ENCODE measurements around the gene LYPD6B.

The LYPD6B gene

DNA sequence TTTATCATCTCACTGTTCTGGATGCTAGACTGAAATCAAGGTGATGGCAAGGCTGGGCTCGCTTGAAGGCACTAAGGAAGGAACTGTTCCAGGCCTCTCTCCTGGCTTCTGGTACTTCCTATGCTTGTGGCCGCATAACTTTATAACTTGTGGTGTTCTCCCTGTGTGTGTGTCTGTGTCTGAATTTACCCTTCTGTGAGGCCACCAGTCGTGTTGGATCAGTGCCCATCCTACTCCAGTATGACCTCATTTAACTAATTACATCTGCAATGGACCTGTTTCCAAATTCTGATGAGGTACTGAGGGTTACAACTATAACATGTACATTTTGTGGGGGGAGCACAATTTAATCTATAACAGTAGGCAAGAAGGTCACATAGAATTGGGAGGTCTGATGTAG, 41.6 kb downstream of the LYPD6B start:
- DNase-seq = no peak

DNA sequence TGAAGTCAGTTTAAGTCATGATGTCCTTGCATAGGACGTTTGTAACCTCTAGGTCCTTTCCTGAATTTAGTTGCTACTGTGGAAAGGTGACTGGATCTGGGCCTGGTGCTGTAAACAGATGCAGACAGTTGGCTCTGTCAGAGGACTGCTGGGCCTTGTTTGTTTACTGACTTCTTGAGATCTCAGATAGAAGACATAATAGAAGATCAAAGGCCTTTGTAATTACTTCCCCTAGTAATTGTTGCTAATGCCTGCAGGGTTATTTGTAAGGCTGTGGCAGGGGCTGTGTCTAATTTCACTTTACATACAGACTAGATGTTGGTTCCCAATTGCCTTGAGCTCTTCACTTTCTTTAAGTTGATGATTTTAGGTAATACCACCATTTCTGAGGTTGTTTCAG, 42.5 kb downstream of the LYPD6B start:
- no peak for DNase-seq

DNA sequence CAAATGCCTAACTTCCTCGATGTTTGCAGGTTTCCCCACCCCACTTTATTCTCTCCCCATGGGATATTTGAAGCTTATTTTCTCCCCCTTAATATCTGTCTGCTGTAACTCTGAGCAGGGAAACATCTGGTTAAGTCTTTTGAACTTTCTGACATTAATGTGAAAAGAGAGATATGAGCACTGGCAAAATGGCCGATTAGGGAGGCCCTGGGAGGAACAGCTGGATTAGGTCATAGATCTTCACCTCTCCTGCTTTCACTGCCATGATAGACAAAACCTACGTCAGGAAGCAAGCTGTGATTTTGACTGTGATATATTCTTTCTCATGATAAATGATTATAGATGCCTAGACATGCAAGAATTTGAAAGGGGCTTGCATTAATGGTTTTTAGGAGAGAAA, 43.6 kb downstream of the LYPD6B start:
- no peak for DNase-seq

DNA sequence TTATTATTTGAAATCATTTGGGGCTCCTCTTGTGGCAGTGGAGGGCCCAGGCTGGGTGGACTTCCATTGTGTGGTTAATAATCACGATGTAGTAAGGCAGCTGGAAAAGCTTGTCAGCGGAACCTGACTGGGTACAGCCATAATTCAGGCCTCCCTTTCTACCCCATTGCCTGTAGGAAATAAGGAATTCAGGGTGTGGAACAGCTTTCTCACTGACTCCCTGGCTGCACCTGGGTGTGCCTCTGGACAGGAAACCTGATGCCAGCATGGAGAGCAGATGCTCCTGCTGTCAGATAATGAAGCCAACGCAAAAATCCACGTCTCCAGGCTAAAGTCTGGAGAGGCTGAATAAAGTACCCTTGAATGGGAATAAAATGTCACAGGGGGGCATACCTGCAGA, 44.2 kb downstream of the LYPD6B start:
- DNase-seq = no peak

DNA sequence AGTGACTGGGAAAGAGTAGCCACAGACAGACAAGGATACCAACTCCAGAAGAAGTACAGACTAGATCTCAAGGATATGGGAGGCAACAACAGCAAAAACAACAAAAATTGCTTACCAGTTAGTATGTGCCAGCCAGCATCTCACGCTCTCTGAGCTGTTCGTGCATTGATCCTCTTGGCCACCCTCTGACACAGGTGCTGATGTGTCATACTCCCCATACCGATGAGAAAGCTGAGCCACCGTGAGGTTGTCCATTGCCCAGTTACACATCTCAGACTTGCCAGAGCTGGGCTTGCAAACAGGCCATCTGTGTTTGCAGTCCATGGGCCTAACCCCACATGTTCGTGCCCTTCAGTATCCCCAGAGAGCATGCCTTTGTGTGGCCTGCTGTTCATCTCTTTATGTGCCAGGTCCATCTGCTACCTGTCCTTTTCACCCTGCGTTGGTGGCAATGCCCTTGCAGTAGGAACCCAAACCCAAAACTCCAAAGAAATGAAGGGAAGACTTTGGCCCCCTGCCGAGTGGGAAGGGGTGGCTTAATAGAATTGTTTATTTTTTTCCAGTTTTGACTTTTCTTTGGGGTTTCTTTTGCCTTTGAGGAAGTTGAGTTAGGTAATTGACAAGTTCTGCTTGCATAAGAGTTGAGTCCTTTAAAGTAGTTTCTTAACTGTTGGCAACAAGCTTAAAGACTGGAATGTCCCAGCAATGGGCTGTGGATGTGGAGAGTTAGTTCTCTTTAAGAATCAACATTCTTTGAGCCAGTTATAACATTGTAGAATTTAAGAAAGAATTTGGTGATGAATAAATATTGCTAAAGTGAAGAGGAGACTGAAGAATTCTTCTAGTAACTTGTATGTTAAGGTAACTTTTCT, 46.7 kb downstream of the LYPD6B start:
- no peak for DNase-seq

DNA sequence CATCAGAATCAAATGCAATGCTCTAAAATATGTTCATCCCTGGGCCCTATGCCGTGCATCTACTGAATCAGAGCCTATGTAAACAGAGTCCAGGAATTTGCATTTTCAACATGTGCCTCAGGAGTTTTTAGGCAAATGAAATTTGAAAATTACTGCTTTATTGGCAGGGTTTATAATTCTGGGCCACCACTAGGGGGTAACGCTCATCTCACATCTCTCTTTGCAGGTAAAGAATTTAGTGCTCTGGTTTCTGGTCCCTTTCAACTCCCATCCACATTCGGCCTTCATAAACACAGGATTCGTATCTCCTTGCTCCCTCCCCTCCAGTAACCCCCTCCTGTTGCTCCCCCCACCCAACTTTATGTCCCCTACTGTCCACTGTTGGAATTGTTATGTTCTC, 49.3 kb downstream of the LYPD6B start:
- DNase-seq = no peak

DNA sequence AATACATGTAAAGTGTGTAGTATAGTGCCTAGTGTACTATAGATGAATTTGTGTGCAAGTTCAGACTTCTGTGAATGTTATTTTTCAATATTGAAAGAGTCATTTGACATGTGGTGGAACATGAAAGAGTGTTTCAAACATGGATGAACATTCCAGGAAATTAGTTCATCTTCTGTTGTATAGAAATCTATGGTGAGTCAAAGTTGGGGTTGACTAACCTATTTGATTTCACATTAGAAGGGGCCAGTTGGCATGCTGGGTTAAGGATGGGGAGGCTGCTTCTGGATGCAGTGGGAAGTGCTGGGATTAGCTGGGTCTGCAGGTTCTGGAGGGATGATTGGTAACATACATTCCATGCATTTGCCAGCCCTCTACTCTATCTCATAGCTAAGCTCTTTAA, 50.6 kb downstream of the LYPD6B start:
- DNase-seq = no peak

DNA sequence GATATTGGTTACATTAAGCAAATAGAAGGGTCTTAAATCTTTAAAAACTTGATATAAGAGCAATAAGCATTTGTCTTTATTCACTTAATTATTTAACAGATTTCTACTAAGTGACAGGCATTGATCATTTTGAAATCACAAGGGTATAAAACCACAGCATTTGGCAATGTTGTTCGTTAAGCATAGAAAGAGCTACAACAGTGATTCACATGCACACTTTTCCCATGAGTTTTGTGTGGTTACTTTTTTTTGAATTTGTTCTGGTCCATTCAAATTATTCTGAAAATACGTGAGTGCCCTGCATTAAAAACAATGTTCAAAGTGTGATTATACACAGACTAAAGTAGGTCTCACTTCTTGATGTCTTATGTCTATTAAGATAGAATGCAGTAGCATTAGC, 52.2 kb downstream of the LYPD6B start:
- DNase-seq = no peak

DNA sequence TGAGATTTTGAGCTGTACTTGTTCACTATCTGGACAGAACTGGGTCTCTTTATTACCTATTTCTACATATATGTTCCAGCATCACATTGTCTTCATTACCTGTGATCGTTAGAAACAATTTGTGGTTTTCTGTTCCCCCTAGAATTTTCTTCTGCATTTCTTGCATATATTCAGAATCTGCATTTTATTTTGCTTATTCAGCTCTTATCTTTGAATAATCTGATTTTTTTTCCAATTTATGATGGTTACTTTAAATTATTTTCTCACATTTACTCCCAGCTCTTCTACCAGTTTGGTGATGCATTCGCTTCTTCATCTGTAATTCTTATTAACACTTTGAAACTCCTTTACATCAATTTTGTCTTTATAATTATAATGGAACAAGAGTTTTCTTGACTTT, 55.1 kb downstream of the LYPD6B start:
- no peak for DNase-seq

DNA sequence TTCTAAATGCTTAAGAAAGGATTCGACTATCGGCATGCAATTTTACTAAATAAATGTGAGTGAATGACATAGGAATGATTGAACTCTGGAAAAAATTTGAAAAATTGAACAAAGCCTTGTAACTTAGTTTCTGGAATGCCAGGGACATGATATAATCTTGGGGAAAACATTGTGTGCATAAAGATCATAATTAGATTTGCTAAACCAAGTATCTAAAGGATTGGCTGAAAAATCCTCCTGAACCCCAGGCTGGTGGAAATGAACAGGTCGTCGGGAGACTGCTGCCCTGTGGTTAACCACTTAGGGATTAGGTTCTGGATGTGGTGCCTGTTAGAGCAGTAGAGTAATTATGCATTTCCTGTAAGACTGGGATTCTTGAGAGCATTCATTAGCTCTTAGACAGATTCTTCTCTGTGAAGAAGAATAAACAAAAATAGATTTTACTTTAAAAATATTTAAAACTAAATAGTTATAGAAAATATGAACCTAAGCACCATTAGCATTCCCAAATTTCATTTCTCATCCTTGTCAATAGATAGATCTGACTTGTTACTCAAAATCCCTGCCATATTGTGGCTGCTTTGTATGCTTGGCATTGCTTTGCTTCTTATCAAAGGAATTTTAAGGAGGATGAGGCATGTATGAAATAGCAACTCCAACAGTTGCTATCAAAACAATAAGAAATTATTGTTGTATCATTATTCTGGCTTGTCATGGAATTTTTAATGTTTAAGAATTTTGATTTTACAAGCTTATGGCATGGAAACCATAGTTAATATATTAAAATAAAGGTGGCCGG, 55.9 kb downstream of the LYPD6B start:
- no peak for DNase-seq

DNA sequence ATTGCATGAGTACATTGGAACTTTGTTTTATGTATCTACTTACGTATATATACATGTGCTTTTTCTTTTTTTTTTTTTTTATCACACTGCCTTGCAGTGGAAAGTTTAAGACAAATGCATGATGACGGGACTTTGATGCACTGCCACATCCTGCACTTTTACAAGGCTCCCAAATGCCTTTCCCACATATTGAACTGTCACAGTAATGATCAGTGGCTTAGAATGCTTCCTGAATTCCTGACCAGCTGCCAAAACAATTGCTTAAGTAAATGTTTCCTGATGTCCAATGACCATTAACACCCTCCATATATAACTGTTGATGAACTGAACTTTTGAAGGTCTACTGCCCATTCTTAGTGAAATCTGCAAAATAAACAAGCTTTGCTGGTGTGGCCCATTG, 60.2 kb downstream of the LYPD6B start:
- no peak for DNase-seq

DNA sequence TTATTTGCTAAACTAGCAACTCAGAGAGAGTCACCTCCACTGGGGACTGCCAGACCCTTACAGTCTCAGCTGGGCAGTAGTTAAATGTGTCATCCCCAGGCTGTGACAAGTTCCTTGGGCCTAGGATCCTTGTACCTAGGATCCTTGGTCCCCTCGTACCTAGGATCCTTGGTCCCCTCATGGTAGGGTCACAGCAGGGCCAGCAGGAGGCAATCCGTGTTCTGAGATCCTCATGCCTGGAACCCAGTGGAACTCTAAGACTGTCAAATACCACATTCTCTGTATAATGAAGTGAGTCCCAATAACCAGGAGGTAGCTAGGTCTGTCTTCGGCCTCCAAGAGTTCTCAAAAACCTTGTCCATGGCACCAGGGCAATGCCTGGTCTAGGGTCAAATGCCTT, 60.8 kb downstream of the LYPD6B start:
- no peak for DNase-seq

DNA sequence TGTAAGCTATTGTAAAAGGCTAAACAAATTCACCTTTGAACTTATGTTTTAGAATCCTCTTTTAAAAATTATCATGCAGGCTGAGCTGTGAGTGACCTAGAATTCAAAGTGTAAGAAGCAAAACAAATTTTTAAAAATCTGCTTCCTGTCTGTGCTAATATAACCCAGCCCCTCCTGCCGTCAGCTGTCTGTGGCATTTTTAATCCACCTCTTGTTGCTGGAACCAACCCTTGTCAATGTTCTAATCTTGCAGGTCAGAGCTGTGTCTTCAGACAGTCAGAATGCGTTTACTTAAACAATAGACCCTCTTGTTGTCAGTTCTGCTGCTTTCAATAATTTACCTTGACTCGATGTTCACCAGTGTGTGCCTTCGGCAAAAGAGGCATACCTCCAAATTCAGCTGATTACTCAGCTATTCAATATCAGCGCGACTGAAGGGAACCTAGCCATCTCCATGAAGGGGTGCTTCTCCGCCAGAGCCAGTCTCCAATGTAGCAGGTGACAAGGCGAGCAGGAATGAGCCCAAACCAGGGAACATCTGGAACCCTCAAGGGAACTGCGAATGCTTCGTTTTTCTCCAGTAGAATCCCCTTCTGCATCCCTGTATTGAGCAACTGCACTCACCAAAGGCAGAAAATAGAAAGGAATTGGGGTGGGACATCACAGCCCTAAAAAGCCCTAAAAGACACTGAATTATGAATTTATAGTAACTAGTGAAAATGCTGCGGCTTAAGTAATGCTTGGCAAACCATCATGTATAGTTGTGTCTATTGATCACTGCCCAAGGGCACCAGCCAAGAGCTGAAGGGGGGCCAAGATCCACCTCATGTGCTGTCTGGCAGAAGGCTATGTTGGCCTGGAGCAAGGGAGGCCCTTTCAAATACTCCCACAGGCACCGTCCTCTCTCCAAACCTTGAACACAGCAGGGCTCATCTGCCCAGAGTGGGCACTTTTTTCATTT, 62.5 kb downstream of the LYPD6B start:
- no peak for DNase-seq

DNA sequence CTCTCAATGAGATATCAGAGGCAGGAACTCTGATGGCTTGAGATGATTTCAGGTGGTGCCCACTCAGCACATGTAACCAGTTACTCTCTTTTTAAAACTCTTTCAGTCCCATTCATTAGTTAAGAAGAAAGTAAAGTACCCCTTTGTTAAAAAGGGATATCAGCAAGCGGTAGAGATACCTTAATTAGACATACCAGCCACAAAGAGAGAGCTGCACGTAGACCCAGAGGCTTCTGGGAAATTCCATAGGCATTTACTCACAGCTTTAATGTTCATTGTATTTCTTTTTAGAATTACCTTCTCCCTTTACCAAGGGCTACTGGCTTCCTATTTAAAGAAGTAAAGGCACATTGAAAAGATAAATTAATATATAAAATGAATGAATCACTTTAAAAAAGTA, 63.3 kb downstream of the LYPD6B start:
- no peak for DNase-seq

DNA sequence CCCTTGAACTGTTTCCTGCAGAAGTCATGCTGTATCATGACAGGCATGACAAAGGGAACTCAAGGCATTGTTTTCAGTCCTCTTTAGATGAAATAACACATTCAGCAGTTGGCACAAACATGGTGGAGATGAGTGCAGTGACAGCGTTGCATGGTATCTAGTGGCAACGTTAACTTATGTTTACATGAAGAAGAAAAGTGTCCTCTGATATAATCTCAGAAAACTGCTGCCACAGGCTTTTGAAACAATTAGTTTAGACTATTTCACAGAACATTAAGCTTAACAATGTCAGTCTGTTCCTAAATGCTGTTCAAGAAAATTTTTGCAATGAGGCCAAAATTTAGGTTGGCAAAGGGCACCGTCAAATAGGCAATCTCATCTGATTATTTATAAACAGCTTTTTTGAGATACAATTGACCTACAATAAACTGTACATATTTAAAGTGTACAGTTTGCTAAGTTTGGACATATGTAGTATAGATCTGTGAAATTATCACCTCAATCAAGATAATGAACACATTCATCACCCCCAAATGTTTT, 64.7 kb downstream of the LYPD6B start:
- DNase-seq = no peak

DNA sequence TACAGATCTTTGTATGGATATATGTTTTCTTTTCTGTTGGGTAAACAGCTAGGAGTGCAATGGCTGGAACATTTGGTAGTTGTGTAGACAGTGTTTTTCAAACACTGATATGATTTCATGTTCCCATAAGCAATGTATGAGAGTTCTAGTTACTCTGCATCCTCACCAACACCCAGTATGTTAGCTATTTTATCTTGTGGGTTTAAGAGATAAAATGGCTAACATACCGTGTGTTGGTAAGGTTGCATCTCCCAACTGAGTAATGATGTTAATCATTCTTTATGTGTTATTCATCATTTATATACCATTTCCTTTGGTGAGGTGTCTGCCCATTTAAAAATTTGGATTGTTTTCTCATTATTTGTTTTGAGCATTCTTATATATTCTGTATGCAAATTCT, 65.7 kb downstream of the LYPD6B start:
- no peak for DNase-seq

DNA sequence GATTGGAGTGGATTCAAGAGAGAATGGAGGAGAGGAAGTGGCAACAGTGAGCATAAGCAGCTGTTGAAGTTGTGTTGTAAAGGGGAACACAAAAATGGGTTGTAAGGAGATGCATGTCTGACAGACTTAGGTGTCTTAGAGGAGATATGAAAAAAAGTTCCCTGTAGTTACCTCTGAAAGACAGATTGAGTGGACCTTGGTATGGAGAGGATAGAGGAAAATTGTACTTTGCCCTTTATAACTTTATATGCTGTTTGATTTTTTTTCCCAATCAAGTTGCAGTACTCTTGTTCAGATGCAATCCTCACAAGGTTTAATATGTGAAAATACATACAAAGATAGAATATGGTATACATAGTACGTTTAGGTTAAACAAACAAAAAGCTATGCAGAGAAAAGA, 73.6 kb downstream of the LYPD6B start:
- no peak for DNase-seq

DNA sequence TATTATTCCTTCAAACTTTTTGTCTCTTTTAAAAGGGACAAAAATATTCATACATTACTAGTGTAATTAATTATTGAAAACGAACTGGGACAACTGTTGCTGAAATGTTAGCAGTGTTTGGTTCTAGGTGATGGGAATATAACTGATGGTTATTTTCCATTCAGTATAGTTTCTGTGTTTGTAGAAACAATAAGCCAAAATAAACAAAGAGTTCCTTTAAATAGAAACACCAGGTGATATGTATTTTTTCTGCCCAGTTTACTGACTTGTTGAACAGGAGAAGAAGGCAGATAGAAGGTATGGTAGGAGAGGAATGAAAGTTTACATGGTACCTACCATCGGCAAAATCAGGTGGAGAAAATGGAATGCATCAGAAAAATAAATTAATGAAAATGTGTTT, 74.2 kb downstream of the LYPD6B start:
- no peak for DNase-seq

DNA sequence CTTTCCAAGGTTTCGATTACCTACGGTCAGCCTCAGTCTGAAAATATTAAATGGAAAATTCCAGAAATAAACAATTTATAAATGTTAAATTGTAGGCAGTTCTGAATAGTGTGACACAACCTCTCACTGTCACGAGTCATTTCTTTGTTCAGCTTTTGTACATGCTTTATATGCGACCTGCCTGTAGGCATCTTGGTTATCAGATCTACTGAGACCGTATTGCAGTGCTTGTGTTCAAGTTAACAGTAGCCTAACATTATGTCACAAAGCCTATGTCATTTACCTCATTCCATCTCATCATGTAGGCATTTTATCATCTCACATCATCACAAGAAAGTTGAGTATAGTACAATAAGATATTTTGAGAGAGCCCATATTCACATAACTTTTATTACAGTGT, 77.3 kb downstream of the LYPD6B start:
- no peak for DNase-seq

DNA sequence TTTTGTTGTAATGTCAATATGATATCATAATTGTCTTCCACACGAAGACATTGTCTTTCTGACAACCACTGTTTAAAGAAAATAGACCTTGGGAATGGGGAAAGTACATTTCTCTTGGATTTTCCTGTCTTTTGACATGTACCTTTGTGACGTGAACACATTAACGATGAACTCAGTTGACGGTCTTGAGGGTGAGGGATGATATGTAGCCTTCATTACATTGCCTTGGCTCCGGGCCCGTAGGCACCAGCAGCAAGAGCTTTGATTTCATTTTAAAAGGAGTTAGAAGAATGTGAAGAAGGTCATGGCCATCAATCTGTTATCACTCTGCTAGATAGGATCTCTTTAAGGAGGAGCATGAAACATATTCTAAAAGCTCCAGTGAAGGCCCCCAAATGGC, 80.9 kb downstream of the LYPD6B start:
- DNase-seq = no peak

DNA sequence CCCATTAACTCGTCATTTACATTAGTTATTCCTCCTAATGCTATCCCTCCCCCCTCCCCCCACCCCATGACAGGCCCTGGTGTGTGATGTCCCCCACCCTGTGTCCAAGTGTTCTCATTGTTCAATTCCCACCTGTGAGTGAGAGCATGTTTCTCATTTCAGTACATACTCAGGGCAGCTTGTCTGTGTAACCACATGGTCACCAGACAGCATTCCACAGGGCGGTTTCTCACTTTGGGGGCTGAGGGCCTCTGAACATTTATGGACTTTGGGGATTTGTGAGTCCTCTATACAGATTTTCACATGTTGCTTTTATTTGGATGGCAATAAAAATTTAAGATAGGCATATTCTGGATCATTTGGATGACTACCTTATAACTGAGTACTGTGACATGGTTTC, 84.0 kb downstream of the LYPD6B start:
- no peak for DNase-seq

DNA sequence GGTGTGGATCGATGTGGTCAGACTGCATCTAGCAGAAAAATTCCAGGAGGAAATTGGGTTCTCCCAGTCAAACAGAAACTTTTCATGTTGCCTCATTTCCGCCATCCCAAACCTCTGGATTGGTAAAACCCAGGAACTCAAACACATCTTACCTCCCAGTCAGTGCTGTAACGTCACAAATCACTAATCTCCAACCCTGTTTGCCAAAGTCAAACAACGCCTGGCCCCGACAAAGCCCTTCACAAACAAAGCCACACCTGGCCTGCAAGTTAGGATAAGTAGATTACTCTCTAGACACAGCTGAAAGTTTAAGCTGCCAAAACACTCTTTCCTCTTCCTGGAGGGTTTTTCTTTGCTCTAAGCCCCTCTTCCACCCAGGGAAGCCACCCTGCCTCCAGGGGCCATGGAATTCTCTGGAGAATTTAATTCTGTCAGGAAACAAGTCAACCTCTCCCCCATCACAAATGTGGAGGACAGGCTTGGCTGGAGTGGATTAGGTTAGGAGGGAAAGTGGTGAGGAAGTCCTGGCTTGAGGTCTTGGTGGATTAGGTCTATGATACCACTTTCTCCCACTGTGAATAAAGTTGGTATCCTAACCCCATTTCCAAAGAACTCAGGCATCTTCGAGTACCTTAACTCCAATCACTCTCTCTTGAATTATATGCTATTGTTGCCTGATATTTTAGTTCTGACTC, 86.7 kb downstream of the LYPD6B start:
- DNase-seq = no peak
